Measurements from ENCODE around the gene BPIFA3.

BPIFA3 gene

DNA sequence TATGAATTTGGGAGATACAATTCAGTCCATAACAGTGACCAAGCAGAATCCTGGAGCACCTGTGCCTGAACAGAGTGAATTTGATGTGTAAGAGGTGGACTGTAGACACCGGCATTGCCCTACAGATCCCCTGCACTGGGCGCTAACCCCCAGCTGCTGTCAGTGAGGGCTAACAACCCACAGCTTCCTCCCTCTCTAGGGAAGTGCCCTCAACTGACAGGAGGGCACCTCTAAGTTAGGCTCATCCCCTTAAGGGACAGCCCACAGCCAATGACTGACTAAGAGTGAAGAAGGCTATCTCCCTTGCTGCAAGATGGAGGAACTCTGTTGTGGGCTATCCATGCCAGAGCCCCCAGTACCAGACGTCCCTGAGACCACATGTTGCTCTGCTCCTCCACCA lies 50.5 kb downstream of the BPIFA3 start:
- no peak for DNase-seq

DNA sequence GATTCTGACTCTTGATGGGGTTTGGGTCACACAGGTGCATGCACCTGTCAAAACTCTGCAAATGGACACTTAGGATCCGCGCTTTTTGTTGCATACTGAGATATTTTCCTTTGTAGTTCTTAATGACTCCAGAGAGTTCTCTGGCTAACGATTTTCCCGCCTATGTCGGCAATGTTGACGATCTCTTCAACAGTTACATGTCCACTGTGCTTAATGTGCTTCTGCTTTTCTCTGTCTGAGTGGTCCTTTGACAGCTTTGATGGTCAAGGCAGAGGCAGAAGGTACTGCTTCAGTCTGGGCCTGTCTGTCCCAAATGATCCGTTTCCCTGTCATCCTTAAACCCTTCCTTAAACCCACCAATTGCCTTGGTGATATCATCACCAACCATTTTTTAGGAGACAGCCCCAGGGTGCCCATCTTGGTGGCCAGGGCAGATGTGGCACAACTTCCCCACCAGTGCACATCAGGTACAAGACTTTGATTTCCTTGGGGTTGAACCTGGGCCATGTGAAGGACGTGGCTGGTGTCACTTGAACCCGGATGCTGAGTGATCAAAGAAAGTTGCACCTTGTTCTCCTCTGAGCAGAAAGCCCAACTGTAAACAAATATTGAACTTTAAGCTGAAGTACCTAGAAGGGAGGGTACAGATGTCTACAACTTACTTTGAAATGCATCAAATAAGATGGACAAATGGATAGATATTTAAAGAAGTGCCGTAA lies 55.2 kb downstream of the BPIFA3 start:
- no peak for DNase-seq

DNA sequence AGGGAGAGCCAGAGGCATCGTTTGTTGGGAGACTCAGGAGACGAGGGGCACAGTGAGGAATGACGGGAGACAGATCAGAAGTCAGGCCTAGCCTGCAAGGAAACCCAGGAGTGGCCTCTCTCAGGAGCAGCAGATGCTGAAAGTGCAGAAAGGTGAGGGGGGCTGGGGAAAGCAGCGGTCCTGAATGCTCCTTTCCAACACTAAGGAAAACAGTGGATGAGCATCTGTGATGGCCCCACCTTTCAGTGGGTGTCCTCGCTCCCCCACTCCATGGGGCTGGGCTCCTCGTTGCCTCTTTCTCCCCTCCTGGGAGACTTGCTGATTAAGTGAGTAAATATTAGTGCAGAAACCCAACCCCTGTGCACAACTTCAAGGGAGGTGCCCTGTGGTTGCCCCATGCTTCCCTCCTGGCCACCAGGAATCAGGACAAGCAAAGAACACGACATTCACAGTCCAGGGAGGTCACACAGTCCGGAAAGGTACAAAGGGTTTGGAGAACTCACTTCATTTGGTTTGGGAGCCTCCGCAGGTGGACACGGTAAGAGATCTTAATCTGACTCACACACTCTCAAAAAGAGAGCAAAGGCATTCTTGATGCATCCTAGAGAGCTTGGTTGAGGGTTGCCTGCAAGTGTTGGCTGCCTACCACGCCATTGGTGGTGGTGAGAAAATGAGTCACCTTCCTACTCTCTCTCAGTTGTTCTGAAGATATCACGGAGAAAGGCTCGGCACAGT lies 56.1 kb downstream of the BPIFA3 start:
- DNase-seq, result no peak

DNA sequence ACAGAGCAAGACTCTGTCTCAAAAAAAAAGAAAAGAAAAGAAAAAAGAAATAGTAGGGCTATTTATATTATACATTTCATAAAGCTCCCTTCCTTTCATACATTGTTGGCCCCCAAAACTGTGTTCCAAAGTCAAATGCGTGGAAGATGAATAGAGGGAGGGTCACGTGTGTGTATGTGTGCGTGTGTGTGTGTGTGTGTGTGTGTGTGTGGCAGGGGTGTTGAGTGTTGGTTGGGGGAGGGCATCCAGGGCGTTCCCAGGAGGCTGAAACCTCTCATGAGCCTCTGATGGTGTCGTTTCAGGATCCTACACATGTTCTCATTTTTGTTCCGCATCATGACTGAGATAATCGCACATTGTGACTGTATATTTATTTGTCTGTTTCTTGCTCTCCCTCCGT lies 58.1 kb downstream of the BPIFA3 start:
- DNase-seq, result no peak

DNA sequence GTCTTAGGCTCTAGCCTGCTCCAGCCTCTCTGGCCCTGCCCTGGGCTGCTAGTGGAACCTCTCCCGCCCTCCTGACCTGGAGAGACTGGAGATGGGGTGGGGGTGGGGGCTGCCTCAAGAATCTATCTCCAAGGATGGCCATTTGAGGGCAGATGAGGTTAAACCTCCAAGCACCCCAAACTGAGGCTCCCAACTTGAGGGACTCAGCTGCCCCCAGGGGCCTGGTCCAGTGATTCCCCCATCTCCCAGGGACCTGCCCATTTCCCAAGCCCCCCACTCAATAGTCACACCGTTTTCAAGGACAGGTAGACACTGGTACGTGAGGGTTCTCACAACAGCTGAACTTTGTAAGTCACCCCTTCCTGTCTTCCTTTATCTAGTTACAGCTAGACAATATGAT lies 58.7 kb downstream of the BPIFA3 start:
- DNase-seq, result no peak

DNA sequence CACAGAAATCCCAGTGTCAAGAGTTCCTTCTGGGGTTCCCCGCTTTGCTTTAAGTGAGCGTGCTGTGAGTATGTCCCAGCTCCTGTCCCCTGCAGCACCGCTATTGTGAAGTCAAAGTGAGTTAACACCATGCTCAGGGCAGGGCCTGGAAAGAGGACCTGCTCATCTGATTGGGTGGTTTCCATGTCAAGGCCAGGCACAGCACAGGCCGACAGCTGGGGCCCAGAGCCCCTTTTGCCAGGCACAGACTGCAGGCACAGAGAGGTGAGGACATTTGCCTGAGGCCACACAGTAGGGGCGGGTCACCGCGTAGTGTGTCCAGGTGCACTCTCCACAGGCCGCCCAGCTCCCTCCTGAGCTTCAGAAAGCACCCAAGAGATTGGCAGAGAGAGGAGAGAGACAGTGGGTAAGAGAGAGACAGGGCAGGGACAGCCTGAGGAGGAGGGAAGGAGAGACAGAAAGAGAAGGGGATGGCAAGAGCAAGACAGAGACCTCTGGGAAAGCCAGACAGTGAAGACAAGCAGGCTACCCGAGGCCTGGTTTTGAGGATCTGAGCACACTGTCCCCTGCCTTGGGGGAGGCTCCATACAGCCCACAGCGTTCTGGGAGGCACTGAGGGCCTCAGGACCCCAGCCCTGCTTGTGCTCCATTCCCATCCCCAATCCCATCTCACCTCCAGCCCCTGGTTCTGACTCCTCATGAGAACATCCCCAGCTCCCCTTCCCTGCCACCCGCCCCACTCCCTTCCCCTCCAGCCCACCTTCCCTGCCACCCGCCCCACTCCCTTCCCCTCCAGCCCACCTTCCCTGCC lies 59.4 kb downstream of the BPIFA3 start:
- no peak for DNase-seq
